Transverse colon (tissue), 3 donors: ENCODE data around the gene HAVCR2.

ENCODE experiments used
- EP300 ChIP-seq: sonication (generic); formaldehyde crosslinking; IDR thresholded peaks from one replicate; pipeline ENCODE4 v1.6.1; 2017; ENCODE audit warnings: antibody characterized with exemption, low read depth
- POLR2A ChIP-seq: fragments of 450-650 bp; IDR thresholded peaks from one replicate; pipeline ENCODE4 v1.6.1; 2016; ENCODE audit warnings: antibody characterized with exemption, mild to moderate bottlenecking, moderate library complexity
- TF ChIP-seq, protein P1 (sequence below), 5 experiments: fragments of 200-600 bp in 3 of 5; fragments of 450-650 bp in 2 of 5; sonication (generic) in 3 of 5; IDR thresholded peaks; 1 replicate in 2 of 5; 2 replicates in 3 of 5; pipeline ENCODE4 v1.5.1; 2016 to 2017; ENCODE audit warnings: antibody characterized with exemption in 5 of 5, inconsistent platforms in 3 of 5, mild to moderate bottlenecking in 2 of 5, moderate library complexity in 1 of 5

DNA sequence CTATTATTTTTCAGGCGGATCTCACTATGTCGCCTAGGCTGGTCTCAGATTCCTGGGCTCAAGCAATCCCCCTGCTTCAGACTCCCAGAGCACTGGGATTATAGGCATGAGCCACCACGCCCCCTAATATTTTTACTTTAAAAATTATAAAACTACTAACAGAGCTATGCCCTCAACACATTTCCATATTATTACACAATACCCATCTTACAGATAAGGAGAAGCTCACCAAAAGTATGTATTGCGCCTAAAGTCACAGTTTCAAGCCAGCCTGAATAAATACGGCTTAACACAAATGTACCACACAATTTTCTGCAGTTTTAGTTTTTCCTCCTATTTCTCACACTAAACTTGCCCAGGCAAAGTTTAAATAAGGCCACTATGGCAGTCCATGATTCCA is 40.1 kb downstream of the HAVCR2 start:
- TF ChIP-seq POLR2A, result no peak
- TF ChIP-seq EP300, result no peak
- TF ChIP-seq, protein P1, sequence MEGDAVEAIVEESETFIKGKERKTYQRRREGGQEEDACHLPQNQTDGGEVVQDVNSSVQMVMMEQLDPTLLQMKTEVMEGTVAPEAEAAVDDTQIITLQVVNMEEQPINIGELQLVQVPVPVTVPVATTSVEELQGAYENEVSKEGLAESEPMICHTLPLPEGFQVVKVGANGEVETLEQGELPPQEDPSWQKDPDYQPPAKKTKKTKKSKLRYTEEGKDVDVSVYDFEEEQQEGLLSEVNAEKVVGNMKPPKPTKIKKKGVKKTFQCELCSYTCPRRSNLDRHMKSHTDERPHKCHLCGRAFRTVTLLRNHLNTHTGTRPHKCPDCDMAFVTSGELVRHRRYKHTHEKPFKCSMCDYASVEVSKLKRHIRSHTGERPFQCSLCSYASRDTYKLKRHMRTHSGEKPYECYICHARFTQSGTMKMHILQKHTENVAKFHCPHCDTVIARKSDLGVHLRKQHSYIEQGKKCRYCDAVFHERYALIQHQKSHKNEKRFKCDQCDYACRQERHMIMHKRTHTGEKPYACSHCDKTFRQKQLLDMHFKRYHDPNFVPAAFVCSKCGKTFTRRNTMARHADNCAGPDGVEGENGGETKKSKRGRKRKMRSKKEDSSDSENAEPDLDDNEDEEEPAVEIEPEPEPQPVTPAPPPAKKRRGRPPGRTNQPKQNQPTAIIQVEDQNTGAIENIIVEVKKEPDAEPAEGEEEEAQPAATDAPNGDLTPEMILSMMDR (IDR thresholded peaks at IDR 0.05), result no peak
